GM19238 (cell line): ENCODE measurements around the gene ZSWIM3.

ENCODE experiments used
- DNase-seq: peaks from one replicate; pipeline ENCODE4 v3.0.0; 2011; ENCODE audit warnings: low spot score; ENCODE audit not compliant: insufficient read length

The ZSWIM3 gene

DNA sequence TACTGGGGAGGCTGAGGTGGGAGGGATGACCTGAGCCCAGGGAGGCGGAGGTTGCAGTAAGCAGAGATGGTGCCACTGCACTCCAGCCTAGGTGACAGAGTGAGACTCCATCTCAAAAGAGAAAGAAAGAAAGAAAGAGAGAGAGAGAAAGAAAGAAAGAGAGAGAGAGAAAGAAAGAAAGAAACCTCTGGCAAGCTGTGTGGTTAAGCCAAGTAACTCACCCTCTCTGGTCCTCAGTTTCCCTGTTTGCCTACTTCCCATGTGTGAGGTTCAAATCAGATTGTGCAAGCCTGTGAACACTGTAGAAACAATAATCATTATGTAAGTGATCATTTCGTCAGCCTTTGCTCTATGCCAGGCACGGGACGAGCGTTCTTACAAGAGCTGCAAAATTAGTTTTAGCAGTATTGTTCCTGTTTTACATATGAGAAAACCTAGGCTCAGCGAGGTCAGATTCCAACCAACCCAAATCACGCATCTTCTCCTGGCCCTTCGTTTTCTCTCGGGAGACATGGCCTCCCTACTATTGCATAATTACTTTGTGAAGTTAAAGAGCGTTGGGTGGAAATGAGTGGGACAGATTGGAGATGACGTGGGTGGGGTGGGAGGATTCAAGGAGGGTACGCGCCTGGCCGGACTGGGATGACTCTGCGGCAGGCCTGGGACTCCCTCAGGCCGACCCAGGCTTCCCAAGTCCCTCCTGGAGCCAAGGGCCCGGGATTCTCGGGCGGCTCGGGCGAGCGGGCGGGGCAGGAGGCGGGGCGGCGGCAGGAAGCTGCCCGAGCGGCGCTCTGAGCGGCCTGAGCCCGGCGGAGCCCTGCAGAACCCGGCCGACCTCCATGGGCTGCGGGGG is 24.2 kb upstream of the ZSWIM3 start, which contains the start of gene SNX21:
SNX21 (plus strand) TSS at position 770 of the 853 bp plus-strand sequence. CDS start 121 bp downstream, outside the sequence.
- peak; percentile 48 for DNase-seq

DNA sequence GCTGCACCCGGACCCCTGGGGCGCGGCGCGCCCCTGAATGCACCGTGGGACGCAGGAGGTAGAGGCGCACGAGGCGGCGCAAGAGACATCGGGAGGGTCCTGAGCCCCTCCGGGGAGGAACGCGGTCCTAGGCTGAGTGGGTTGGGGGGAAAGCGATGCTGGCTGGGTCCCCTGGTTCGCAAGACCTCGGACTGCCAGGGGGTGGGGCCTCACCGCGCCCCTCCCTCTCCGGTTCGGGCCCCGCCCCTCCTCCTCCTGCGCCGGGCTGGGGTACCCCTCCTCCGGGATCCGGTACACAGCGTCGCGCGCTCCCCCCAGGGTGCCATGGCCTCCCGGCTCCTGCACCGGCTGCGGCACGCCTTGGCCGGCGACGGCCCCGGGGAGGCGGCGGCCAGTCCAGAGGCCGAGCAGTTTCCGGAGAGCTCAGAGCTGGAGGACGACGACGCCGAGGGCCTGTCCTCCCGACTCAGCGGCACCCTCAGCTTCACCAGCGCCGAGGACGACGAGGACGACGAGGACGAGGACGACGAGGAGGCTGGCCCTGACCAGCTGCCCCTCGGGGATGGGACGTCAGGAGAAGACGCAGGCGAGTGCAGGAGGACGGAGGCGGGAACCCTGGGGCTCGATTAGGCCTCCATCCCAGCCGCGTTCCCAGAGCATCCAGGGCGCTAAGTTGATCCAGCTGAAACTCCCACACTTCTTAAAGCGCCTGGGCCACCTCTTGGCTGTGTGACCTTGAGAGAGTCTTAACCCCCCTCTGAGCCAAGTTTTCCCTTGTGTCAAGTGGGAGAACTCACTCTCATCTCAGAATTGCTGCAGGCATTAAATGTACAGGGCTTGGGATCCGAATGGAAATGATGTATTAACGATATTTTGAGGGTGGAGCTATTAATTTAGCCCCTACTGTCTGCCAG is 23.3 kb upstream of the ZSWIM3 start:
- DNase-seq, result peak; percentile 55

DNA sequence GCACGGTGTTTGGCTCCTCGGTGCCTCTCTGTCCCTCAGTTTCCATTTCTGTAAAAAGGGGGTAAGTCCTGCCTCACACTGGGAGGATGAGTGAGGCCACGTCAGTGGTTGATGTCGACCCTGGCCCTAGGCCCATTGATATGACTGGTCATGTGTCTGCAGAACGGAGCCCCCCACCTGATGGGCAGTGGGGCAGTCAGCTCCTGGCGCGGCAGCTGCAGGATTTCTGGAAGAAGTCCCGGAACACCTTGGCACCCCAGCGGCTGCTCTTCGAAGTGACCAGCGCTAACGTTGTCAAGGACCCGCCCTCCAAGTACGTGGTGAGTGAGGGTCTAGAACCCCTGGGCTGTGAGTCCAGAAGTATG is 22.6 kb upstream of the ZSWIM3 start:
- no peak for DNase-seq

DNA sequence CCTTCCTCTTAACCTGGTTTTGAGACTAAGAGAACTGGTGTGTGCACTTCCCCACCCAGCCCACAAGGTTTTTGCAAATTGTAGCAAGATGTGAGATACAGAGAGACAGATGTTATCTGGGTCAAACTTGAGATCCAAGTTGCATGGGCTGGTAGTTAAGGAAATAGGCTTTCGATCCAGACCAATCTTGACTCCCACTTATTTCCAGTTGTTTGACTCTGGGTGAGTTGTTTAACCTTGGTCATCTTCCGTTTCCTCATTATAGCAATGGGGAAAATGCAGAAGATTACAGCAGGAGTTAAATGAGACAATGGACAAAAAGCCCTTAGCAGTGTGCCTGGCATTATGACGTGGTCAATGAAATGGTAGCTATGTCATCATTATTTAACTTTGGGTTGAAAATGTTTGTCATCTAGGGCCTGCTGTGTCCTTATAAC is 22.1 kb upstream of the ZSWIM3 start:
- DNase-seq, result no peak

DNA sequence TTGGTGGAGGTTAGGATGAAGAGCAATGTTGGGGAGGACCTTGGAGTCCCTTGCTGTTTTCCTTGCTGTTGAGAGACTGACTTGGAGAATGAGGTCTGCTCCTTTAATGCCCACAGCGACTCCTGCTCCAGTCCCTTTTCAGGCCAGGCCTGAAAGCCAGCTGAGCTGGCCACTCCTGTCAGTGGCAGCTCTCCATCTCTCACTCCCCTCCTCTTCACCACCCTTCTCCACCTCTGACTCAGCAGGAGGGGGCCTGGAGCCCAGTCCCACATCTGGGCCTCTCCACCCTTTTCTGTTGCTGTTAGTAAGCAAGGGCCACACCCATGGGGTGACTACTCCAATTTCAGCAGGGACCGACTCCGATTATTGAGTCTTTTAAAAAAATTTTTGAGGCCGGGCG is 21.6 kb upstream of the ZSWIM3 start:
- DNase-seq, result no peak

DNA sequence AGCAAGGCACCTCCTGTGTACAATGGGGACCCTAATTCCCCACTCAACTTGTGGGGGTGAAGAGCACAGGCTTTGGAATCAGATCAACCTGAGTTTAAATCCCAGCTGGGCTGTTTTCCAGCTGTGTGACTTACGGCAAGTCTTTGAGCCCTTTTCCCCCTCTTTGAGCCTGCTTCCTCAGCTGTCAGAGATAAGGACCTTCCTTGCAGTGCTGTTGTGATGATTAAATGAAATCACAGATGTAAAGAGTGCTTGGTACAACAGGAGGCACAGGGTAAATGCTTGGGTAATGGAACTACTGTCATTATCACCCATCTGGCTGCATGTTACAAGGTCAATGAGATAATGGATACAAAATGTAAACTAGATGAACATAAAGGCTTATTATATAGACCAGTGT is 20.6 kb upstream of the ZSWIM3 start:
- no peak for DNase-seq

DNA sequence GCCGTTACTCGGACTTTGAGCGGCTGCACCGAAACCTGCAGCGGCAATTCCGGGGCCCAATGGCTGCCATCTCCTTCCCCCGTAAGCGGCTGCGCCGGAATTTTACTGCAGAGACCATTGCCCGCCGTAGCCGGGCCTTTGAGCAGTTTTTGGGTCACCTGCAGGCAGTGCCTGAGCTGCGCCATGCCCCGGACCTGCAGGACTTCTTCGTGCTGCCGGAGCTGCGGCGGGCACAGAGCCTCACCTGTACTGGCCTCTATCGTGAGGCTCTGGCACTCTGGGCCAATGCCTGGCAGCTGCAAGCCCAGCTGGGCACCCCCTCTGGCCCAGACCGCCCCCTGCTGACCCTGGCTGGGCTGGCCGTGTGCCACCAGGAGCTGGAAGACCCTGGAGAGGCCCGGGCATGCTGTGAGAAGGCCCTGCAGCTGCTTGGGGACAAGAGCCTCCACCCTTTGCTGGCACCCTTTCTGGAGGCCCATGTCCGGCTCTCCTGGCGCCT is 16.7 kb upstream of the ZSWIM3 start:
- no peak for DNase-seq

DNA sequence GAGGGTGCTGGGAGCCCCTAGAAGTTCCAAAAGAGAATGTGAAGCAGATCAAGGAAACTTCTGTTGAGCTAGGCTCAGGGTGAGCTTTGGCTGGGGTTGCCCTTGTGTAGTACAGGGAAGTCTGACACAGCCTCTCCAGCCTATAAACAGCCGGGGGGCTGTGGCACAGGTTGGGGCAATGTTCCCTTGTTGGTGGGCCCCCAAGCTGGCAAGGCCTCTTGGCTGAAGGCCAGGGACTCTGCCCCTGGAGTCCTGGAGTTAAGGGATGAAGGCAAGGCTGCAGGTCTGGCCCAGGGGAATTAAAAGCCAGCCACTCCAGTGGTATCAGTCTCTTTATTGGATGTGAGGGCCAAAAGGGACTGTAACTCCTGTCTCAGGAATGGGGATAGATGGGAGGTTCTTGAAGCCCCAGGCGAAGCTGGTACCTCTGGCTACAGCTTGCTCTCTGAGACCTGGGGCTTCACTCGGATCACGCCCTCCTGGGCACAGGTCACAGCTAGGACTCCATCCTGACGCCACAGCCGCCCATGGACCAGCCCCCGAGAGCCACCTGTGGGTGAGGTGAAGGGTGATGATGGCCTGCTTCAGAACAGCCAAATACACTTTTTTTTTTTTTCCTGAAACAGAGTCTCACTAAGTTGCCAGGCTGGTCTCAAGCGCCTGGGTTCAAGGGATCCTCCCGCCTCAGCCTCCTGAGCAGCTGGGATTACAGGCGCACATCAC is 15.8 kb upstream of the ZSWIM3 start:
- no peak for DNase-seq

DNA sequence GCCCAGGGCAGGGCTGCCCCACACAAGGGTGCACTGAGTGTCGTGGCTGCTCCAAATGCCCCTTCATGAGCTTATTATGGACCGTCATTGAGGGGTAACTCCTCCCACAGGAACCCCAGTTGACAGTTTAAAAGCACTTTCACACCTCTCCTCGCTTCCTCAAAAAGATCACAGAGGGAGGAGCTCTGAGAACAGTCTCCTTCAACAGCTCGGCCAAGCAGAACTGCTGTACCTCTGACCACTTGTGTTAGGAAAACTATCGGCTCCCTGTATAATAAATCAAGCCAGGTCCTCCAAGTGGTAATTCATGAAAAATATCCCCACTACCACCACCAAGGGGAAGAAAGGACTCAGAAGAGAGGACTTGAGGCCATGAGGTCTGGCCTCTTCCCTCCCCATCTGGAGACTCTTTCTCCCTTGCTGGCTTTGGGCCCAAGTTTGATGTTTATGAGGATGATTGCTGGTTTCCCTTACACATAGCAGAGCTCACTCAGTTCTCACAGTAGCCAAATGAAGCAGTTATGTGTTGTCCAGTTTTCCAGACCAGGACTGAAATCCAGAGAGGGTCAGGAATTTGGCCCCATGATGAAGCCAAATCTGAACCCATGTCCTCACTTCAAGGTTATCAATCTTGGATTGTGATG is 15.1 kb upstream of the ZSWIM3 start:
- peak; percentile 52 for DNase-seq

DNA sequence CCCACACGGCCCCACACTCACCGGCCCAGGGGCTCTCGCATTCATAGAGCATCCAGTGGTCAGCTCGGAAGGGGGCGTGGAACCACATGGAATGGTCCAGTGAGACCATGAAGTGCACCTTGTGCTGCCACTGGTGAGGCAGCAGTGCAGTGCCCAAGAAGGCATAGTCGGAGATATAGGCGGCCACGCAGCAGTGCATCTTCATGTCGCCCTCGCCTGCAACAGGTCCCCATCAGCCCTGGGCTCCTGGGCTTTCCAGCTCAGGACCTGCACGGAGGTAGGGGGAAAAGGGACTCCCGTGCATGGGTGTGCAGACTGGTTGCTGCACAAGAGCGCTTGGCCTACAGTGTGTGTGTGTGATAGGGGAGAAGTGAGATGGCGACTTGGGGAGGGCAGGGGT is 13.9 kb upstream of the ZSWIM3 start:
- no peak for DNase-seq

DNA sequence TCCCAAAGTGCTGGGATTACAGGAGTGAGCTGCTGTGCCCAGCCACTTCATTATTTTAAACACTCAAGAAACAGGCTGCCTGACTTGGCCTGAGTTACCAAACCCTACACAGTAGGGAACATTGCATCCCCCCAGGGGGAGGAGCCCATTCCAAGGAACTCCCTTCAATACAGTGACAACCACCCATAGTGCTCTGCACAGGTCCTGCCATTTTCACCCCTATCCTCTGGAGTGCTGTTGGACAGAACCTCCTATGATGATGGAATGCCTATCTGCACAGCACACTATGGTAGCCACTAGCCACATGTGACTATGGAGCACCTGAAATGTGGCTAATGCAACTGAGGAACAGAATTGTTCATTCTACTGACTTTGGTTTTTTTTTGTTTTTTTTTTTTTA is 12.0 kb upstream of the ZSWIM3 start:
- DNase-seq, result no peak

DNA sequence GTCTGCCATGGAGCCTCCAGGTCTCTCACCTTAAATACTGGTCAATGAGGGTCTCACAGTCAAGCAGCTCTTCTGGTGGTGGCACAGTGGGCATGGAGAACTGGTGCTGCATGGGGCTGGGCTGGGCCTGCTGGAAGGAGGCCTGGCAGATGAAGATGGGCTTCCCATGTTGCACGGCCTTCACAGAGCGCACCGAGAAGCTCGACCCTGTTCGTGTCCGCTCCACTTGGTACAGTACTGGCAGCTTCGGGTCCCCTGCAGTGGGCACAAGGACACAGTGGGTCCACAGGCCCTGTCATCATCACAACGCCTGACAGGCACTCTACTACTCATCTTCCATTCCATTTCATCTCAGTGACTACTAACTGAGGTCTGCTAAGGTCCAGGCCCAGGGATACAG is 9.0 kb upstream of the ZSWIM3 start:
- no peak for DNase-seq

DNA sequence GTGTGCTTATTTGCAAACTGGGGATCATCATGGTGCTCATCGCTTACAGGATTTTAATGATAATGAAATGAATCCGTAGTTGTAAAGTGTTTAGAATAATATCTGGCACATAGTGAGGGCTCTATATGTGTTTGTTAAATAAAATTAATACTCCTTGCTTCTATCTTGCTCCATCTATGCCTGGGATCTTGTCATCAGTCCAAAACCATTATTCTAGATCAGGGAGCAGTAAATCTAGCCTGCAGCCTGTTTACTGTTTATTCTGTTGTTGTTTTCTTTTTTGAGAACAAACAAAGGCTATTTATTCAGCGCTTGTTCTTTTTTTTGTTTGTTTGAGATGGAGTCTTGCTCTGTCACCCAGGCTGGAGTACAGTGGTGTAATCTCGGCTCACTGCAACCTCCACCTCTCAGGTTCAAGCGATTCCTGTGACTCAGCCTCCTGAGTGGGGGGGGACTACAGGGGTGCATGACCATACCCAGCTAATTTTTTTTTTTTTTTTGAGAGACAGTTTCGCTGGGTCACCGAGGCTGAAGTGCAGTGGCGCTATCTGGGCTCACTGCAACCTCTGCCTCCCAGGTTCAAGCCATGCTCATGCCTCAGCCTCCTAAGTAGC is 8.3 kb upstream of the ZSWIM3 start:
- DNase-seq, result no peak

DNA sequence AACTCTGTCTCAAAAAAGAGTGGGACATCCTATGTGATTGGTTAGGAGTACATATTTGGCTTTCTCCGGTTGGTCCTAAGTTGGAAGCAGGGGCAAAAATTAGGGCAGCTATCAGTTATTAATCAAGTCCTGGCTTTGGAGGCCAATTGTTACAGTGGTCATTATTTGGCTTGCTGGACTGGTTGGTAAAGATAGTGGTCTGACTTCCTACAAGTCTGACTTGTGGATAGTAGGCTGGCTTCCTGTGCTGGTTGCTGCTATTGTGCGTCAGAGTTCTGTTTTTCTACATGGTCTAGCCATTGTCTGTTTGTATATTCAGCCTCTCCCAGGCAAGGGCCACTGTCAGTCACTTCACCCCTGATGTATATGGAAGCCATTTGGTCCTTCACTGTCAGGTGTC is 7.2 kb upstream of the ZSWIM3 start:
- DNase-seq, result no peak

DNA sequence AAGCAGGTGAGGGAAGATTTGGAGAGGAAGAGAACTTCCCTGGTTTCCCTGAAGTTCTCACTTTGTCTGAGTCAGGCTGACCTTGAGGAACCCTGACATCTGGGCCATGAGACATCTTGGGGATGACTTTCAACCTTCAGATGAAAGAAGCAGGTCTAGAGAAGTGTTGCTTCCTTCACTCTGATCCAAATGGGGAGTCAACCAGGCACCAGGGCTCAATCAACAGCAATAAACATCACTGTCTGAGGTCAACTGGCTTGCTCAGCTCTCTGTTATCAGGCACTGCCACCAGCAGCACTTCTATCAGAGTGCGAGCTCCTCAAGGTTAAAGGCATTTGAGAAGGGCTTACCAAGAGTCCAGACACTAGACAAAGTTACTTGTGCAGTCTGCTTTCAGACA is 6.5 kb upstream of the ZSWIM3 start:
- DNase-seq, result no peak

DNA sequence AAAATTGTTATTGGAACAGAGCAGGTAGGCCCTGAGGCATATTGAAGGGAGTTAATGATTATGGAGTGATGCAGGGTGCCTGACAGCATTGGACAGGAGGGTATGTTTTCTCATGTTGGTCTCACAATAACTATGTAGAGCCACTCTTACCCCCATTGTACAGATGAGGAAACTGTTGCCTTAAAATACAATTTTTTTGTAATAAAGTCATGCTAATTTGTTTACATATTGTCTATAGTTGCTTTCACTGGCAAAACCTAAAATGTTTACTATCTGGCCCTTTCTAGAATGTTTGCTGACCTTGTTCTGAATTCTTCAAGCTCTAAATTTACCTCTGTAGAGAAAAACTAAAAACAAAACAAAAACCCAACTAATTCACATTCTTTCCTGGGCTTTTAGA is 5.9 kb upstream of the ZSWIM3 start:
- DNase-seq, result no peak

DNA sequence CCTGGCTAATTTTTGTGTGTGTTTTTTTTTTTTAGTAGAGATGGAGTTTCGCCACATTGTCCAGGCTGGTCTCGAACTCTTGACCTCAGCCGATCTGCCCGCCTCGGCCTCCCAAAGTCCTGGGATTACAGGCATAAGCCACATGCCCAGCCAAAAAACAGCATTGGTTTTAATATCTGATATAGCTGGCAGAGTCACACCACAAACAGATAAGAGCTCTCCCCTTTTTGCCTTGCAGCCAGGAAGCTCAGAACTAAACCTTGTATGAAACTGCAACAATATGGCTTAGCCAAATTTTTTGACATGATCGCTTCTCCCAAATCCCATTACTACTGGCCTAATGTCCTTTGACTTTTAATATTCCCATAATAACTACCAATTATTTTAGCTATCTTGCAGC is 5.1 kb upstream of the ZSWIM3 start:
- DNase-seq, result no peak

DNA sequence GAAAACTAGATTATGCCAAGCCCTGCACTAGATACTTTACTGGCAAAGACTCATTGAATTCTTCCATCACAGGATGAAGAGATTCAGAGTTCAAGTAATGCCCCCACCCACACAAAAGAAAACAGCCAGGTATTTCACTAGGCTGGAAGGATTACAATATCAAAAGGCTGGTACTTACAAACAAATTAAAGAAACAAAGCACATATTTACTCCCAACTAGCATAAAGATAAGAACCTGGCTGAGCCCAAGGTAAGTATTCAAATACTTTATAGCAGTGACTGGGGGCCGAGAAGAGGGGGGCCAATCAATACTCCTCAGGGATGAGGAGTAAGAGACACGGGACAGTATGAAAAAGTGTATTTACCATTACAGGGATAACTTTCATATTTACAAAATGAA is 3.9 kb upstream of the ZSWIM3 start:
- no peak for DNase-seq

DNA sequence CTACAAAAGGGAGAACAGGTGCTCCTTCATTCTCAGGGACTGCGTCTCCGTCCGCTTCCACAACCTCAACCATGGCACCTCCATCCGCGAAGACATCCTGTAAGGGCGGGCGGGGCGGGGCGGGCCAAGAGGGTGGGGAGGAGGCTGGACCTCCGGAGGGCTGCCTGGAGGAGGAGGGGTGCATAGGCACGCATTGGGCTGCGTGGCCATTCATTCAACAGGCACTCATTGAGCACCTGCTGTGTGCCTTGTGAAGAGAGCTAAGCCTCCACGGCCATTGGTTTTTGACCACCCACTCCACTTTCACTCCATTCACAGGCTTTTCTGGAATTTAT is 435 bp downstream of the ZSWIM3 start:
- DNase-seq, result peak; percentile 70

DNA sequence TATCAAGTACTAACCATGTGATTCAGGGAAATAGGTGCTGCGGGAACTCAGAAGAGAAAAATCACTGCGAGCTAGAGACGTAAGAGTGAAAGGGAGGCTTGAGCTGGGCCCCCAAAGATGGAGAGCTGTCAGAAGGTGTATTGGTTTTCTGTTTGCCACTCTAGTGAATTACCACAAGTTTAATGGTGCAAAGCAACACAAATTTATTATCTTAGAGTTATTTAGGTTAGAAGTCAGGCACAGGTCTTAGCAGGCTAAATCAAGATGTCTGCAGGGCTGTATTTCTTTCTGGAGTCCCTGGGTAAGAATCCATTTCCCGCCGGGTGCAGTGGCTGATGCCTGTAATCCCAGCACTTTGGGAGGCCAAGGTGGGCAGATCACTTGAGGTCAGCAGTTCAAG is 2.5 kb downstream of the ZSWIM3 start:
- no peak for DNase-seq
